OCI-LY1 (cell line): ENCODE measurements around the gene DCAF5.

Experiments
- H2AFZ ChIP-seq: fragments of 200-600 bp; sonication (generic), shearing (Covaris generic); 2 replicates; pipeline ENCODE4 v1.6.0; 2014; ENCODE audit warnings: antibody characterized with exemption, mild to moderate bottlenecking, low read length
- H3F3A ChIP-seq: fragments of 200-600 bp; sonication (generic), shearing (Covaris generic); 2 replicates; pipeline ENCODE4 v1.6.0; 2014; ENCODE audit warnings: mild to moderate bottlenecking, antibody characterized with exemption, low read length, moderate library complexity; ENCODE audit not compliant: insufficient read depth
- H3K27ac ChIP-seq: fragments of 200-600 bp; sonication (generic); 2 replicates; pipeline ENCODE4 v1.5.1; 2014; ENCODE audit warnings: low read length, mixed run types, mild to moderate bottlenecking, low read depth; ENCODE audit not compliant: poor library complexity, severe bottlenecking
- H3K27me3 ChIP-seq: fragments of 200-600 bp; sonication (generic); 2 replicates; pipeline ENCODE4 v1.6.0; 2014; ENCODE audit warnings: antibody characterized with exemption, mild to moderate bottlenecking, low read length, moderate library complexity; ENCODE audit not compliant: insufficient read depth
- H3K36me3 ChIP-seq: fragments of 200-600 bp; sonication (generic); 2 replicates; pipeline ENCODE4 v1.6.1; 2014; ENCODE audit warnings: mild to moderate bottlenecking, antibody characterized with exemption, low read length, moderate library complexity, mixed read lengths; ENCODE audit not compliant: insufficient read depth
- H3K4me1 ChIP-seq: fragments of 200-600 bp; sonication (generic); 2 replicates; pipeline ENCODE4 v1.5.1; 2014; ENCODE audit warnings: mild to moderate bottlenecking, low read length, moderate library complexity; ENCODE audit not compliant: insufficient read depth, severe bottlenecking
- H3K4me2 ChIP-seq: fragments of 200-600 bp; sonication (generic), shearing (Covaris generic); 2 replicates; pipeline ENCODE4 v1.6.1; 2014; ENCODE audit warnings: low read length
- H3K4me3 ChIP-seq: fragments of 200-600 bp; sonication (generic); 2 replicates; pipeline ENCODE4 v1.5.1; 2014; ENCODE audit warnings: low read length, low read depth, mild to moderate bottlenecking, mixed read lengths; ENCODE audit not compliant: poor library complexity, severe bottlenecking
- H3K79me2 ChIP-seq: fragments of 200-600 bp; shearing (Covaris generic); 2 replicates; pipeline ENCODE4 v1.6.1; 2016; ENCODE audit warnings: mixed run types, low read length, mixed read lengths; ENCODE audit not compliant: insufficient read depth
- H3K9ac ChIP-seq: fragments of 200-600 bp; sonication (generic), shearing (Covaris generic); 2 replicates; pipeline ENCODE4 v1.6.1; 2014; ENCODE audit warnings: mild to moderate bottlenecking, low read length, mixed read lengths
- H3K9me2 ChIP-seq: fragments of 200-600 bp; sonication (generic), shearing (Covaris generic); 2 replicates; pipeline ENCODE4 v1.6.1; 2014; ENCODE audit warnings: low read depth, mild to moderate bottlenecking, low read length, mixed read lengths
- H3K9me3 ChIP-seq: fragments of 200-600 bp; shearing (Covaris generic); 2 replicates; pipeline ENCODE4 v1.6.1; 2014; ENCODE audit warnings: low read length, mixed read lengths
- H4K20me1 ChIP-seq: fragments of 200-600 bp; sonication (generic), shearing (Covaris generic); 2 replicates; pipeline ENCODE4 v1.6.0; 2016; ENCODE audit warnings: mild to moderate bottlenecking, low read length; ENCODE audit not compliant: insufficient read depth
- EZH2 ChIP-seq: fragments of 200-600 bp; sonication (generic), shearing (Covaris generic); IDR thresholded peaks from 2 replicates; pipeline ENCODE4 v1.8.0; 2017; ENCODE audit warnings: borderline replicate concordance, mixed run types, mild to moderate bottlenecking, antibody characterized with exemption, low read length, moderate library complexity, mixed read lengths
- TF ChIP-seq, protein P1 (sequence below): fragments of 200-600 bp; sonication (generic), shearing (Covaris generic); IDR thresholded peaks from 2 replicates; pipeline ENCODE4 v1.5.1; 2017; ENCODE audit warnings: mild to moderate bottlenecking, antibody characterized with exemption, low read length, moderate library complexity, mixed read lengths

Gene DCAF5

DNA sequence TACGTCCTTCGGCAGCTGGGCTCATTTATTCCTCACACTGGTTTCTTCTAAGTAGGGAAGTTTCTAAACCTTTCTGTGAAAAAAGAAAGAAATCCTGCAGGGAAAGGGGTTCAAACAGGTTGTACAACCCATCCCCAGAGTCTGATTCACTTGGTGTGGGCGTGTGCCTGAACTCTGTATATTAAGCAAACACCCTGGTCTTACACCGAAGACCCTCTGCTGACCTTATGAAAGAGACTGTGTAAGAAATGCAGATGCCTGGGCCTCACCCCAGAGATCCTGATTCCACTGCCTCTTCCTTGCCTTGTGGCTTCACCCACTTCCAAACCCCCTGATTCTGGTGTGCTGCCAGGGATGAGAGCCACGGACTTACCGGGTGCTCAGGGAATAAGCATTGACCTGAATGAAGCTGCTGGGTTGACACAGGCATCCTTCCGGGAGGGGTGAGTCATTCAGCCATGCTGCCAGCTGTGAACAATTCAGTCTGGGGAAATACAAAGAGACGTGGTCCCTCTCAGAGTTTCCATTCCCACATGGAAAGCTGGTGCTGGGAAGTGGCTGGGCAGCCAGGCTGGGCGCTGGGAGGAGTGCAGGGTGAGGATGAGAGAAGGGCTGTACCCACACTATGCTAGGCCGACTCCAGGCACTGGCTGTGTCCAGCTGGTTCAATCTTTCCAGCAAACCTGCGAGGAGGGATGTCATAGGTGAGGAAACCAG, 147.3 kb downstream of the DCAF5 start:
- H3K4me3 ChIP-seq, result no peak overlapping the region

DNA sequence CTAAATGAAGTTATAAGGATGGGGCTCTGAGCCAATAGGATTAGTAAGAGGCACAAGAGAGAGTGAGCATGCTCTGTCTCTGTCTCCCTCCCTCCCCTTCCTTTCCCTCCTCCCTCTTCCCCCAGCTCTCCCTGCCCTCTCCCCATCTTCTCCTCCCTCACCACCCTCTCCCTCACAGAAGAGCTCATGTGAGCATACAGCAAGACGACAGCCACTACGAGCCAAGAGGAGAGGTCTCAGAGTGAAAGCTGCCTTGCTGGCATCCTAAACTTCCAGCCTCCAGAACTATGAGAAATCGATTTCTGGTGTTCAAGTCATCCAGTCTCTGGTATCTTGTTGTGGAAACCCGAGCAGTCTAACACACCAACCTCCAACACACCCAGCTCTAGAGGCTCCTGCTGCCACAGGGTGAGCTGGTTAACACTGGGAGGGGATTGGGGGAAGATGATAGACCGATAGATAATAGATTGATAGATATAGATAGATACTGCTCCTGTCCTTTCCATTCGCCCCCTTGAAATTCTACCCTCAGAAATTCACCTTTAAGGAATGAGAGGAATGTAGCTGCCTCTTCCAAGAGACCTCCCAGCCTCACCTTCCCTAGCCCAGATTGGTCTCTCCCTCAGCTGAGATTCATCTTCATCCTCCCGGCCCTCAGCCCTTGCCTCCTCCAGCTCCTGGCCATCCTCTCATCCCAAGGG, 148.0 kb downstream of the DCAF5 start:
- no peaks in the 10 kb centered on the region for H3F3A ChIP-seq
- H3K4me3 ChIP-seq, result no peak overlapping the region
- H4K20me1 ChIP-seq, result no peaks in the 10 kb centered on the region
- no peak for TF ChIP-seq EZH2
- TF ChIP-seq, protein P1, sequence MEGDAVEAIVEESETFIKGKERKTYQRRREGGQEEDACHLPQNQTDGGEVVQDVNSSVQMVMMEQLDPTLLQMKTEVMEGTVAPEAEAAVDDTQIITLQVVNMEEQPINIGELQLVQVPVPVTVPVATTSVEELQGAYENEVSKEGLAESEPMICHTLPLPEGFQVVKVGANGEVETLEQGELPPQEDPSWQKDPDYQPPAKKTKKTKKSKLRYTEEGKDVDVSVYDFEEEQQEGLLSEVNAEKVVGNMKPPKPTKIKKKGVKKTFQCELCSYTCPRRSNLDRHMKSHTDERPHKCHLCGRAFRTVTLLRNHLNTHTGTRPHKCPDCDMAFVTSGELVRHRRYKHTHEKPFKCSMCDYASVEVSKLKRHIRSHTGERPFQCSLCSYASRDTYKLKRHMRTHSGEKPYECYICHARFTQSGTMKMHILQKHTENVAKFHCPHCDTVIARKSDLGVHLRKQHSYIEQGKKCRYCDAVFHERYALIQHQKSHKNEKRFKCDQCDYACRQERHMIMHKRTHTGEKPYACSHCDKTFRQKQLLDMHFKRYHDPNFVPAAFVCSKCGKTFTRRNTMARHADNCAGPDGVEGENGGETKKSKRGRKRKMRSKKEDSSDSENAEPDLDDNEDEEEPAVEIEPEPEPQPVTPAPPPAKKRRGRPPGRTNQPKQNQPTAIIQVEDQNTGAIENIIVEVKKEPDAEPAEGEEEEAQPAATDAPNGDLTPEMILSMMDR, result no peak
- no peaks in the 10 kb centered on the region for H3K9me2 ChIP-seq
- H3K4me1 ChIP-seq, result no peaks in the 10 kb centered on the region
- H3K79me2 ChIP-seq, result no peaks in the 10 kb centered on the region
- no peak overlapping the region for H3K9ac ChIP-seq
- no peak overlapping the region for H2AFZ ChIP-seq
- no peaks in the 10 kb centered on the region for H3K36me3 ChIP-seq
- H3K9me3 ChIP-seq, result no peaks in the 10 kb centered on the region
- no peak overlapping the region for H3K27ac ChIP-seq
- no peaks in the 10 kb centered on the region; the same call in 1 of the 2 replicates for H3K27me3 ChIP-seq
- H3K4me2 ChIP-seq, result no peak overlapping the region

More for the DNA sequence above, 147.3 kb downstream of the DCAF5 start:
- H3K4me1 ChIP-seq, result no peaks in the 10 kb centered on the region
- H3K79me2 ChIP-seq, result no peaks in the 10 kb centered on the region
- no peaks in the 10 kb centered on the region for H3K36me3 ChIP-seq
- no peaks in the 10 kb centered on the region for H3K9me2 ChIP-seq
- no peak overlapping the region for H3K4me2 ChIP-seq
- H3K27ac ChIP-seq, result no peak overlapping the region
- no peak for TF ChIP-seq EZH2
- TF ChIP-seq, protein P1, result no peak
- H3K9me3 ChIP-seq, result no peaks in the 10 kb centered on the region
- H3K27me3 ChIP-seq, result no peaks in the 10 kb centered on the region; the same call in 1 of the 2 replicates
- no peak overlapping the region for H2AFZ ChIP-seq
- no peaks in the 10 kb centered on the region for H3F3A ChIP-seq
- H3K9ac ChIP-seq, result no peak overlapping the region
- no peaks in the 10 kb centered on the region for H4K20me1 ChIP-seq

DNA sequence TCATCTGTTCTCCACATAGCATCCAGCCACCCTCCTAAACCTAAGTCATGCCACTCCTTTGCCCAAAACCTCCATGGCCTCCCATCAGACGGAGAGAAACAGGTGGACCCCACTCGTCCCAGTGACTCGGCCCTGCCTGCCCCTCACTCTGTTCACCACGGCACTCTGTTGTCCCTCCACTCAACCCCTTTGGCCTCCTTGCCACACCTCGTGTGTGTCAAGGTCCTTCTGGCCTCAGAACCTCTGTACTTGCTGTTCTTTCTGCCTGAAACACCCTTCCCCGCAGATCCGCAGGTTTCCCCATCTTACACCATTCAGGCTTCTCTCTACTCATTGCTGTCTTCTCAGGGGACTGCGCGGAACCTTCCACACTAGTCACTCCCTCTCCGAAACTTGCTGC, 149.3 kb downstream of the DCAF5 start:
- no peak for TF ChIP-seq EZH2
- TF ChIP-seq, protein P1, result no peak
- H3K9me3 ChIP-seq, result no peaks in the 10 kb centered on the region
- H3K27ac ChIP-seq, result no peak overlapping the region

More for the DNA sequence above, 149.3 kb downstream of the DCAF5 start:
- H3F3A ChIP-seq, result no peaks in the 10 kb centered on the region
- no peaks in the 10 kb centered on the region for H3K79me2 ChIP-seq
- H3K9ac ChIP-seq, result no peak overlapping the region
- H4K20me1 ChIP-seq, result no peaks in the 10 kb centered on the region
- no peak overlapping the region for H3K4me3 ChIP-seq
- no peaks in the 10 kb centered on the region for H3K9me2 ChIP-seq
- no peak overlapping the region for H2AFZ ChIP-seq
- H3K27me3 ChIP-seq, result no peaks in the 10 kb centered on the region; the same call in 1 of the 2 replicates
- no peaks in the 10 kb centered on the region for H3K4me1 ChIP-seq
- H3K4me2 ChIP-seq, result no peak overlapping the region
- no peaks in the 10 kb centered on the region for H3K36me3 ChIP-seq
